HG03442 (cell line): ENCODE data around the gene CRYBB1.

Experiments
- ATAC-seq: cut with Tn5 transposase; IDR thresholded peaks from one replicate; pipeline ENCODE4 v1.9.1; 2021; ENCODE audit warnings: mild to moderate bottlenecking, moderate library complexity; ENCODE audit not compliant: unreplicated experiment

The CRYBB1 gene

DNA sequence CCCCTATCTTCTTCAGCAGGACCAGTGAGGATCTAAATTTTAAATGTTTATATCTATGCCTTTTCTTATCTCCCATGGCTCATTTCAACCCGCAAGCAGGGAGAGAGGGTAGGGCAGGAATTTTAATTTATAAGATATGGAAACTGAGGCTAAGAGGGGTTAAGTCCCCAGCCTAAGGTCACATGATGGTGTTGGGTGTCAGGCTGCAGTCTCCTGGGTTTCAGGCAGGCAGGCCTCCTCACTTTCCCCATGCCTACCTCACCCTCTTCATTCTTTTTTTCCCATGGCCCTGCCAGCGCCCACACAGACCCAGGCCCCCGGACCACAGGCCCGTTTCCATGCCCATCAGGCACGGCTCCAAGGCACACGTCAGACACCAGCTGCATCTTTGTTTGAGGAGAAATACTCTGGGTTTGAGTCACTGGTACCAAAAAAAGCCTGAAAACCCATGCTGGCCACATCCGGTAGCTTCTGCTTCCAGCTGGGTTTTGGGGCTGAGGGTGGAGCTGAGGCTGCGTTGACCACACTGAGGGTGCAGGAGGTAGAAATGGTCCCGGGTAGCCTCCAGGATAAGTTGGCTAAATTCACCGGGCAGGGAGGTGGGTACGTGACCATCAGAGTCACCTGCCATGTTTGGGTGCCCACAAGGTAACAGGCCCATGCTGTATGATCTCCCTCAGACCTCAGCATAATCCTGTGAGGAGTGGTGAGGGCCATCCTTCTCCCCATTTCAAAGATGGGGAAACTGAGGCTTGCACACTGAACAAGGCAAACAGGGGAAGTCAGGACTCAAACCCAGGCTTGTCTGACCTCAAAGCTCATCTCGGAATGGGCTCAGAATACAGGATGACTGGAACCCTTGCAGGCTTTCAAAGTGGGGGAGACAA, 7.5 kb downstream of the CRYBB1 start:
- peak; percentile 80 for ATAC-seq

DNA sequence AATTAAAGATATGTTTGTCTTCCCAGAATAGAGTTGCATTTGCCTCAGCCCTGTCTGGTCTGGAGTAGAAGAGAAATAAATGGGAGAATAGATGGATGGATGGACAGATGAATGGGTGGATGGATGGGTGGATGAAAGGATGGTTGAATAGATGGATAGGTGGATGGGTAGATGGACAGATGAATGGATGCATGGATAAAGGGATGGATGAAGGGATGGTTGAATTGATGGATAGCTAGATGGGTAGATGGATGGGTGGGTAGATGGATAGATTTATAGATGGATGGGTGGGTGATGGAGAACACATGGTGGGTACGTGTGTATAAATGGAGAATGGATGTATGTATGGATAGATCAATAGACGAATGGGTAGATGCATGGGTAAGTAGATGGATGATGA, 8.5 kb downstream of the CRYBB1 start:
- no peak for ATAC-seq

DNA sequence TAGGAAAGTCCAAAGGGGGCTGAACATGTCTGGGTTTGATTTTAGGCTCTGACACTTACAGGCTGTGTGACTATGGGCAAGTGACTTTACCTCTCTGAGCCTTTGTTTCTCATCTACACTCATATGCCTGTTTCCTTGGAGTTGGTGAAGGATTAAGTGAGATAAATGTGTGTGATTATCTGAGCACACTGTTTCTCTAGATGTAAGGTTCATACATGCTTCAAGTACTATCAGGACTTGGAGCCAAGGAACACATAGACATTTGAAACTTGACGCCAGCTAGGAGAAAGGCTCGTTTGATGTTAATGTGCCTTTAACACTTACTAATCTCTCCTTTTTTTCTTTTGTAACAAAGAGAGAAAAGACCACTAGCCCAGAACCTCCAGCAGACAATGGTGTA, 9.7 kb downstream of the CRYBB1 start:
- no peak for ATAC-seq

DNA sequence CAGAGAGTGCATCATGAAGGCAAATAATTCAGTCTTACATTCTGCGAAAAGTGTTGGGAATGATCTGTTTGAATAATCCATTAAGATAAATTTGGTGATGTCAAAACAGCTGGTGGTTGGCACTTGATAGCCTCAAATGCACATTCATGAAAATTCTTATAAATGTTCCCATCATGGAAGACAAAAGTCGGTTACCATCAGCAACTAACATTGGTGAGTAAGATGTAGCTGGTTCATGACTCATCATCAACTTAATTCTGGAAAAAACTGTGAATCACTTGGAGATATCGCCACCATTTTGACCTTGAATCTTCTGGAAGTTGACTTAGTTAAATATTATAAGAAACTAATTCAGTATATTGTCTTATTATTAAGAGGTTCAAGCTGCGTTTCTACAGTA, 11.2 kb downstream of the CRYBB1 start:
- no peak for ATAC-seq

DNA sequence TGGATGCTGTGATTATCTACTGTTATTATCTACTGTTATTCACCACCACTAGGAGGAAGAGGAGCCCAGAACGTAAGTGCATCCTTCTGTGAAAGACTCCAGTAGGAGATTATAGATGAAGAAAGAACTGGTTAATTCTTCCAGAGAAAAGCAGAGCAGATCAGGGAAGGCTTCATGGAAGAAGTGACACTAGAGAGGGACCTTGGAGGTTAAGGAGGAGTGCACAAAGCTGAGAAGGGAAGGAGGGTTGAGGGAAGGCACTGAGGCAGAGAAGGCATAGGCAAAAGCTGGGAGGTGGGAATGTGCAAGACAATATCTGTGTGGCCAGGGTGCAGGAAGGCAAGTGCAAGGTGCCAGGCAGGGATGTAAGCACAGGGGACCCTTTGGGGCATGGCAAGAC, 13.5 kb downstream of the CRYBB1 start:
- ATAC-seq, result no peak

DNA sequence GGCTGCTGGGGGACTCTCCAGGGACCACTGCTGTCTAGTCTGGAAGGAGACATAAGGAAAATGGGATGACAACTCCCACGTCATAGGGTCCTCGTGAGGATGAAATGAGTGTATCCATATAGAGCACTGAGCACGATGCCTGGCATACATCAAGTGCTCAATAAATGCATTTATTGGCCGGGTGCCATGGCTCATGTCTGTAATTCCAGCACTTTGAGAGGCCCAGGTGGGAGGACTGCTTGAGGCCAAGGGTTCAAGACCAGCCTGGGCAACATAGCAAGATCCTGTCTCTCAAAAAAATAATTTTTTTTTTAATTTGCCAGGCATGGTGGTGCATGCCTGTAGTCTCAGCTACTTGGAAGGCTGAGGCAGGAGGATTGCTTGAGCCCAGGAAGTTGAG, 15.7 kb downstream of the CRYBB1 start:
- ATAC-seq, result no peak

DNA sequence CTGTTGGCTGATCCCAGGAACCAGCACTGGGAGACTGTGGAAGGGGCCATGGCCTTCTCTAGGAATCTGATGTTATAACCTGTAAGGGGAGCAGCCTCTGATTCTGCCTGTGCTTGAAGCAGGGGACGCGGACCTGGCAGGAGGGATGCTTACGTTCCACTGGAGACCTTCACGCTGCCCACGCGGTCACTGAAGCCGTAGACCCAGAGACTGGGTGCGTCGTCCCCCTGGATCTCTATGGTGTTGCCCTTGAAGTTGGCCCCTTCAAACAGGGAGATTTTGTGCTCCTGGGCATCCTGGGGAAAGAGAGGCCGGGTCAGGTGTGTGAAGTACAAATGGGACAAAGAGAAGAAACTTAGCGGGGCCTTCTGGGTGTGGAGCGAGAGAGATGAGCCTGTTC, 16.1 kb downstream of the CRYBB1 start:
- no peak for ATAC-seq

DNA sequence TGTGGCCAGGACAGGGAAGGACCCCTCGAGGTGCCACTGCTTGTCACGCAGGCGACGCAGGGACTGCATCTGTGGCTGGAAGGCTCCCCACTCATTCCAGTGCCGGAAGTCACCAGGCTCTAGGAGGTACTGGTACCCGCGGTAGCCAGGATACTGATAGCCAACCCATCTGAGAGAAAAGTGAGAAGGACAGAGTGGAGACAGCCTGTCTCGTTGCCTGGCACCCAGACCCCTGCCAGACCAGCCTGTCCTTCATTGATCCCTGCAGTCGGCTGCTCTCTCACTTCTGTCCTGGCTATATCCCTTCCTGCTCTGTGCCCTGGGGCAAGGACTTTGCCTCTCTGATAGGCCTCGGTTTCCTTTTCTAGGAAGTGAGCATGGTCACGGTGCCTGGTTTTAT, 18.3 kb downstream of the CRYBB1 start:
- ATAC-seq, result no peak

DNA sequence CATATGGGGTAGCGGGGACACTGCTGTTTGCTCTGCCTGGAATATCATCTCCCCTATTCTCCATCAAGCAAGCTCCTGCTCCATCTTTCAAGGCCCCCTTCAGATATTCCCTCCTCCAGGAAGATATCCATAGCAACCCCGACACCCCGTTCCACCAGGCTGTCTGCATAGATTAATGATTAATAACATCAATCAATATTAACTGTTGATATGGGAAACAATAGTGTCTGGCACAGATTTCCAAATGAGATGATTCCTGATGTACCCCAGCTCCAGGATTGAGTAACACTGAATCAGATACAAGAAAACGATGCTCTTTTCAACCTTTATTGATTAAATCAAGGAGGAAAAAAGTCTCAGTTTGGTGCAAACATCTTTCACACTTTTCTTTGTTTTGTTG, 20.3 kb downstream of the CRYBB1 start:
- ATAC-seq, result no peak

DNA sequence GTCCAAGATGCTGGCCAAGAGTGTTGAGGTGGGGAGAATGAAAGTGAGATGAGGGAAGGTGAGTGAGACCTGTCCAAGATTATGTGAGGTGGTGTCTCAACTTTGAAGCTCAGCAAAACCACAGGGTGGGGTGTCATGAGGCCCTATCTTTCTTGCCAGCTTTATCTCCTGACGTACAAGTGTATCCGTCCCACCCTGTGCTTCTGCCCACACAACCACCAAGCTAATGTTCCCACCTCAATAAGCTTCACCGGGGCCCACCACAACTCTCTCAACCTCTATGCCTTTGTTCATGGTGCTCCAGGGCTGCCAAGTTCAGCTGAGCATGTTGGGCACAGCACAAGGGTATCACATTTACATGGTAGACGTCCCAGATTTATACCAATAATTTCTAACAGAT, 20.8 kb downstream of the CRYBB1 start:
- no peak for ATAC-seq

DNA sequence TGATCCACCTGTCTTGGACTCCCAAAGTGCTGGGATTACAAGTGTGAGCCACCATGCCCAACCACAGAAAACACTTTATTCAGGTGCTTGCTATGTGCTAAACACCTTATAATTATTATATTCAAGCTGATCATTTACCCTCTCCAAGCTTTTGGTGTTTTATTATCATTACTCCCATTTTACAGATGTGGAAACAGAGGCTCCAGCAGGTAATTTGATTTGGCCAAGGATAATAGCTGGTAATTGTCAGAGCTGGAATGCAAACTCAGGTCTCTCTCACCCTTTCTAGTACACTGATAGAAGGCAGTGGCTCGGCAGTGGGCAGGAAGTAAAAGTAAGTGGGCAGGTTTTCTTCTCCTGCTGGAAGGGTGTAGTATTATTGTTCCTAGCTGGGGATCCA, 24.1 kb downstream of the CRYBB1 start:
- ATAC-seq, result no peak

DNA sequence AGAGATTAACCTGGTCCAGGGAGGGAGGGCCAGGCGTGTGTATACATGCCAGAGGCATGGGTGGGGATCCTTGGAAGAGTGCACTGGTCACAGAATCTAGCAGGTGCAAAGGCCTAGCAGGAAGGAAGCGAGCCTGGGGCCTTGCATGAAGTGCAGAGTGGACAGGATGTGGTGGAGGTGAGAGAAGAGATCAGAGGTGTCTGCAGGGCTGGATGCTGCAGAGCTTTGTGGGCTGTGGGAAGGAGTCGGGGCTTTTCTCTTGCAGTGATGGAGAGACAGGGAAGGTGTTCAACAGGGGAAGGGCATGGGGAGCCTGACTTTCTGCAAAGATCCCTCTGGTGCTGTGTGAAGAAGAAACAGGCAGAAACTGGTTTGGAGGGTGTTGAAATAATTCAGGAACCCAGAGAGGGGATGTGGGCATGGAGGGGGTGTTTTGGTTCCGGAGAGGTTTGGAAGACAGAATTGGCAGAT, 25.4 kb downstream of the CRYBB1 start:
- ATAC-seq, result peak; percentile 50

DNA sequence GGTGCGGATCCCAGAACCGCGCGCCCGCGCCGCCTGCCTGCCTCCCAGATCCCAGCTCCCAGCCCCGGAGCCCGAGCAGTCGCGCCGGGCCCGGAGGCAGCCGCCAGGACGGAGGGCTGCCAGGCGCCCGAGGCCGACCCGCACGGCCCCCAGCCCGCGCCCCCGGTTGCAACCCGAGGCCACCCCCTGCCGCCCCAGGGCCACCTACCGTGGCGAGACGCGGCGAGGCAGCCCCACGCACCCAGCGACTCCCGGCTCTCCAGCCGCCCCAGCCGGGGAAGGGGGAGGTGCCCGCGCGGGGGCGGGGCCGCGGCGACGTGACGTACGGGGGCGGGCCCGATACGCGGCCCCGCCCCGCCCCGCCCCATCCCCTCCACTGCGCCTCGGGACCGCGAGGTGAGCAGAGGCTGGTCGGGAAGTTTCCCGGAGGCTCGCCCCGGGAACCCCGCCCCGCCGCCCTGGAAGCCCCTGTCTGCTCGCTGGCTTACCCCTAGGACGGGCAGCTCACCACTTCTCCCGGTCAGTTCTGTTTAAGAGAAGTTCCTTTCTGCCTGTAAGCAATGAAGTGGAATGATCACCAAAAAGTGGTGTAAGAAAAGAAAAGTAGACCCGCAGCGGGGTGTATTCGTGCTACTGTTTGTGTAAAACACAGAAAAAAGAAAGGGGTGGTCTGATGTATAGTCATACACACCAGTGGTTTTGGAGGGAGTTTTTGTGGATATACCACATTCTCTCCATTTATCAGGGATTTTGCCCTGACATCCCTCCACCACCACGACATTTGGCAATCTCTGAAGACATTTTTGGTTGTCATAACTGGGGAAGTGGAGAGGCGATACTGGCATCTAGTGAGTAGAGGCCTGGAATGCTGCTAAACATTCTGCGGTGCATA, 27.7 kb downstream of the CRYBB1 start, which contains the start of gene TPST2:
TSS of gene TPST2 (minus strand) at position 288 of the 892 bp plus-strand sequence. CDS start 48,502 bp downstream, outside the sequence.
- ATAC-seq, result peak; percentile 59

DNA sequence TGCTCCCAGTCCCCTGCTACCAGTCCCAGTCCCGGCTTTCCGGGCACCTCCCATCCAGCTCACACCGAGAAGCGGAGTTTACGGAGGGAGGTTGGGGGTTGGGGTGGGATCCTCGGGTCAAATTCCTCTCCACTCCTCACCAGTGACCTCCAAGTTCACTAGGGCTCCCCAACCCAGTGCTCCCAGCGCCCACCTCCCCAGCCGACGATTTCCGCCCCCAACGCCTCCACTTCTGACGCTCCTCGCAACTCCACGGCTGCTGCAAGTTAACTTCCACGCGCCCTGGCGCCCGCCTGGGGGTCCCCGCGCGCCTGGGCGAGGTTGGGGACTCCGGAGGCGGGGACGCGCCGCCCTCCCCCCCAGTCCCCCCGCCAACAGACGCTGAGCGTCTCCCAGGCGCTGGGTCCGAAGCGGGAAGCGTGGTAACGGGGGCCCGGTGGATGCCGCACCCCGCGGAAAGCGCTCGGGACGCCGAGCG, 28.4 kb downstream of the CRYBB1 start:
- peak; percentile 5 for ATAC-seq

DNA sequence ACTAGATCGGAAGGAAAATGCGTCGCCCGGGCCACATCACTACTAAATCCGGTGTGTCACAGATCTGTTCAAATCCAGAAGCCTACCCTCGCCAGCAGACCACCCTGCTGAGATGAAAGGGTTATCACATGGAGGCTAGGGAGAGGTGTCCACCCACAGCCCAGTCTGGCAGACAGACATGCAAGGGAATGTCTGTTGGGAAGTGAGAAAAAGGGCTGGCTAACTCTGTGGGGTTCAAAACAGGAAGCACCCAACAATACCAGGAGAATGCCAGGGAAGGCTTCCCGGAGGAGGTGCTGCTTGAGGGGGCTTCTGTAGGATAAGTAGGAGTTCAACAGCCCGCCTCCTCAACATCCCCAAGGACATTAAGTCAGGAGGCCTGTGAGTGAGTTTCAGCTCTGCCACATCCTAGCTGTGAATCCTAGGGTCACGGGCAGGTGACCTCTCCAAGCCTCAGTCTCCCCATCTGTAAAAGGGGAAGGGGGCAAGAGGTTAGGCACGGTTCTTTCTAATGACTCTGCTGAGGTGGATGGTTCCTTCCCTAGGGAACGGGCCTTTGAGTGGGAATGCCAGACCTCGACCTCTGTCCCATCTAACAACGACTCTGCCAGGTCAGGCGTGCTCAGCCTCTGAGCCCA, 29.0 kb downstream of the CRYBB1 start:
- ATAC-seq, result no peak

DNA sequence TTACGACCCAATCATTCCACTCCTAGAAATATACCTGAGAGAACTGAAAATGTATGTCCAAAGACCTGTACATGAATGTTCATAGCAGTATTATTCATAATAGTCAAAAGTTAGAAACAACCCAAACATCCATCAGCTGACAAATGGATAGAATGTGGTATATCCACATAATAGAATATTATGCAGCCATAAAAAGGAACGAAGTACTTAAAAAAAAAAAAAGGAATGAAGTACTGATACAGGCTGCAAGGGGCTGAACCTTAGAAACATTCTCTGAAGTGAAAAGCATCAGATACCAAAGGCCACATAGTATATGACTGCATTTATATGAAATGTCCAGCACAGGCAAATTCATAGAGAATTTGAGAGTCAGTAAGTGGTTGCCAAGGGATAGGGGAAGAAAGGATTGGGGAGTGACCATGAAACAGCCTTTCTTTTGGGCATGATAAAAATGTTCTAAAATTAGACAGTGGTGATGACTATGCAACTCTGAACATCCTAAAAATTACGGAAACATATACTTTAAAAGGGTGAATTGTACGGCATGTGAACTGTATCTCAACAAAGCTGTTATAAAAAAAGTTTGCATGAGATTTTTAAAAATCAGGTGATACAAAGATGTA, 29.7 kb downstream of the CRYBB1 start:
- ATAC-seq, result no peak

DNA sequence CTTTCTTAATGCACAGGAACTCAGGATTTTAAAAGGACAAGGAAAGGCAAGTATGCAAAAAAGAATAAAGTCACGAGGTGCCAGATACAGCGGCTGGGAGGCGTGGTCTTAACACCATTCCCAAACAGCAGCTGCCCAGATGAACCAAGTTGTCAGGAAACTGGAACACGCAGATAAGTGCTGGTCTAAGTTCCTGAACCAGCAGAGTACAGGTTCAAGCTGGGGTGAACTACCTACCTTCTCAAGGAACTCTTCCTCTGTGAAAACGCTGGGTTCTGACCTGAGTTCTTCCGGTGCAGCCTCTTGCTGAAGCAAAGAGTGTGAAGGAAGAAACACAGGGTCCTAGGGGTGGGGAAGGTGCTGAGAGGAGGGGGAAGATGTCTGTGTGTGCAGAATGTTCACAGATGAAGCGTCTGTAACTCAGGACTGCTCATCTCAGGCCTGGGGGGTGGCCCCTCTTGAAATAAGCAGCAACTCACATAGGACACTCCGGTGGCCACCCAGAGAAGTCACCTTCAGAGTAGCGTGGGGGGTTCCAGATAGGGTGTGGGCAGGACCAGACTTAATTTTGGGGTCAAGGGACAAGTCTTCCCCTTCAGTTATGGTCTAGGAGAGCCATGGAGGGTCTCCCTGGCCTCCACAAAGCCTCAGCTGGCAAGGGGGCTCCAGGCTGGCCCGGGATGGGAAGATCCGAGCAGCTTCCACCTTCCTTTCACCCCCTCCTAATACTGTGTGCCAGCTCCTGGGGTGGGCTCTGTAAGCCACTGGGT, 31.1 kb downstream of the CRYBB1 start:
- no peak for ATAC-seq

DNA sequence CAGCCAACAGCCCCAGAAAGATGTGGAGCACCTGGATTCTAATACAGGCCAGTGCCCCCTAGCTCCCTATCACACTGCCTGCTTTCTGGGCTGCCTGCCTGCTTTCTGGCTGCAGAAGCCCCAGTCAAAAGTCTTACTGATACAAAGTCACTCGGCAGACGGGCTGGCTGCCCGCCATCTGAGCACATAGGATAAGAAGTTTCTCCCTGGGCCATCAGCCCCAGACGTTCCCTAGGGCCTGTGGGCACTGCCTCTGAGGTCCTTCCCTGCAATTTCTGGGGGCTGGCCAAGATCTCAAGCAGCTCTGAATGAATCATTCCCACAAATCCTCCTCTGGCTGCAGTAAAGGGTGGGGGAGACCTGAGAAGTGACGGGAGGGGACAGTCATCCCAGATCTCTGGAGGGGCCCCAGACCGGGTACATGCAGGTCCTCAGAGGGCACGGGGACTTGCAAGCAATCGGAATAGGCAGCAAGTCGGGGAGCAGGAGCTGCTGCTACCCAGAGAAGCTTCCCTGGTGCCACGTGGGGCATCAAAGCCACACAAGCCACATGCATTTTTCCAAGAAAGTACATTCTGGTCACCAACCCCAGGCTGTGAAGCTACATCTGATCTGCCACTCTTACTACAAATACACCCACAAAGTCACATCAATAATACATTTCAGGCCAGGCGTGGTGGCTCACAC, 32.6 kb downstream of the CRYBB1 start:
- no peak for ATAC-seq

DNA sequence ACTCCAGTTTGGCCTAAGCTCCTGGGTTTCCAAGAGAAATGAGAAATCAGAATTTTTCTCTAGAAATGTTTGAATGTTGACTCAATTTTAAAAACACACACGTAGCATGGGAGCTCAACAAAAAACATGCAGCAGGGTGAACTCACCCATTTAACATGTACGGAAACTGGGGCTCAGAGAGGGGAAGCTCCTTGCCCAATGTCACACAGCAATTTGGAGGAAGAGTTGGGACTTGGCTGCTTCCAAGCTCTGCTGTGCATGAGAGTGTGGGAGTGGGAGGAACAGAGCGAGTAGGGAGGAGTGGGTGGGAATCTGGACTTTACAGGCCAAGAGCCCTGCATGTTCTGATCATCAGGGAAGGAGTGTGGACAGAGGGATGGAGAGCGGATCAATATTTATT, 33.8 kb downstream of the CRYBB1 start:
- no peak for ATAC-seq
